ENCODE data around the gene MLYCD.

Gene MLYCD

GRCh38 chr16:83899978-83900377 lies 1.1 kb downstream of the MLYCD start:
- no peak for DNase-seq

DNA sequence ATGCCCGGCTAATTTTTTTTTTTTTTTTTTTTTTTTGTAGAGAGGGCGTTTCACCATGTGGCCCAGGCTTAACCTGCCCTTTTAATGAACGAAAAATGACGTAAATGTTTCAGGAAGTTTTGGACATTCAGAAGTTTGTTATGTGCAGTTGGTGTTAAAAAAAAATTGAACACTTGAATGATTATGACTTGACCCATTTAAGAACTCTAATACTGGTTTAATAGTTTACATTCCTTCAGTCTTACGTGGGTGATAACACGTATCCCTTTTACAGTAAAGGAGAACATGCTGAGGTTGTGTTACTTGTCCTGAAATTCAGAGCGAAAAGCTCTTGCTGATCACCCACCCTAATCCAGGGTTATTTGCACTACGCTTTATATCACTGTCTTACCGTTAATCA lies 1.7 kb downstream of the MLYCD start:
- no peak for DNase-seq

DNA sequence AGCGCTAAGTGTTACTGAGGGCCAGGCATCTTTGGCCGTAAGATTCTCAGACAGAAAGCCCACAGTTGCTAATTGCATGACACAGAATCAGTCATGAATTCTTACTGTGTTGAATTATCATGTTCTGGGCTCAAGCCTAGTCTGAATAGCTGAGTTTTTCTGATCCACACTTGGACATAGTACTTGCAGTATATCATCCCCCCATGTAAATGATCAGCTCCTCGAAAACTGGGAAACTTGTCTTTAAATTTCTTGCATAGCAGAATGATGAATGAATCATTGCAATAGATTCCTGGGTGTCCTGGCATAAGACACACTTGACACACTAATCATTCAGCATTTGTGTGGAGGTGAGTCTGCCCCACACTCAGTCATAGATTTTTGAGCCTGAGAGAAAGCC lies 2.2 kb downstream of the MLYCD start:
- no peak for DNase-seq

- DNase-seq: peak; percentile 38 to 53
Observed at GRCh38 chr16:83903751-83904150, 4.8 kb downstream of the MLYCD start.

DNA sequence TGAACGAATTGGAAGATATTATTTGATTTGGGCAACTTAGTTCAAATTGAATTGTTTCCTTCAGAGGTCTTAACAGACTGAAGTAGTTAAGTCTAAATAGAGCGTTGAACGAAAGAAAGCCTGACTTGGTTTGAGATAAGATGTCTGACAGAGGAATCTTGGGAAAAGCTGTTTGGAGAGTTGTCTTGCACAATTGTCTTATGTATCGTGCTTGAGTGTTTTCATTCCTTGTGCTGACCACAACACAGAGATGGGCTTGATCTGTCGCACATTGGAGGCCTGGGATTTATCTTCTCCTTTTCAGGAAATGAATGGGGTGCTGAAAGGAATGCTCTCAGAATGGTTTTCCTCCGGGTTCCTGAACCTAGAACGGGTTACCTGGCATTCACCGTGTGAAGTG lies 7.8 kb downstream of the MLYCD start:
- DNase-seq: no peak

- DNase-seq: no peak
Observed at GRCh38 chr16:83907111-83907510, 8.2 kb downstream of the MLYCD start.

GRCh38 chr16:83907631-83908250 lies 8.8 kb downstream of the MLYCD start:
- DNase-seq: peak; percentile 28 to 37

- no peak for DNase-seq
Observed at GRCh38 chr16:83908798-83909197, 9.9 kb downstream of the MLYCD start.

DNA sequence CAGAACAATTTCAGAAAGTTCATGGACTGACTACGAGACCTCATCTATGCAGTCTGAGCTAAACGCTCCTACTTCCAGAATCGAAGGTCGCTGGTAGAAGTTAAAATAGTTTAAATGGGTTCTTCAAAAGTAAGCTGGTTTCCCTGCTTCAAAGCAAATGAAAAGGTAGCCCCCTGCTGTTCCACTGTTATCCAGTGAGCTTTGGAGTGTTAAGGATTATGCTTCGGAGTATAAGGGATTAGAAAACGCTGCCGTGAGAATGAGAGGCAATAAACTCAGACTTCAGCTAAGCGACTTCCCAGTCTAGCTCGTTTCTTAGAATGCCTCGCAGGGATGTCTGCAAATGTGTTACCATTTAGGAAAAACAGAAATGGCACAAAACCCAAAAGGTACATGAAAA lies 12.4 kb downstream of the MLYCD start:
- DNase-seq: no peak

DNA sequence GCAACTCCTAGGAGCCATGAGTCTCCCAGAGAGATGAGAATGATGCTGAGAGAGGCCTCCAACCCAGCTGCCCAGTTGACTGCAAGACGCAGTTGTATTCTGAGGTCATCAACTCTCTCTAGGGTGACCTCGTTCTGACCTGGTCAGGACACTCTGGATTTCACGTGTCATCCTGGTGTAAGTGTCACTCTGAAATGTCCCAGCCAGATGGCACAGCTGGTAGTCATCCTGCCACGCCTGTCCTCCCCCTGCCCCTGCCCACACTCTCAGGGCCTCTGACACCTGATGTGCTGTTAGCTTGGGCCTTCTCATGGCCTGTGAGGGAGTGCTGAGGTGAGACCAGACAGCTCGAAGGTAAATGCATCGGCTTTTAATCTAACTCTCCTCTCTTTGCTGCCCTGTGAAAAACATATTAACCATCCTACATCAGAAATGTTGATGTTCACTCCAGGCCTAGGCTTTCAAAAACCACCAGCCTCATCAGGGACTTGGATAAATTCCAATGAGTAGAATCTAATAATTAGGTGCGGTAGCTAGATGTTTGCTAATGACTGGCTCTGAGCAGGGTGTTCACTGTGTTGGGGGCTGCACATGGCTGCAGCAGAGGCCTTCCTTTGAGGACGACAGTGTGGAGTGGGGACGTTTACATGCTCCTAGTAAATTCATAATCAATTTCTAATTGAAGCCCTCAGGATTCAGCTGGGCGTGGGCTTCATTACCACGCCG lies 13.8 kb downstream of the MLYCD start:
- DNase-seq: no peak

GRCh38 chr16:83913245-83913633 lies 14.3 kb downstream of the MLYCD start:
- no peak for DNase-seq

DNA sequence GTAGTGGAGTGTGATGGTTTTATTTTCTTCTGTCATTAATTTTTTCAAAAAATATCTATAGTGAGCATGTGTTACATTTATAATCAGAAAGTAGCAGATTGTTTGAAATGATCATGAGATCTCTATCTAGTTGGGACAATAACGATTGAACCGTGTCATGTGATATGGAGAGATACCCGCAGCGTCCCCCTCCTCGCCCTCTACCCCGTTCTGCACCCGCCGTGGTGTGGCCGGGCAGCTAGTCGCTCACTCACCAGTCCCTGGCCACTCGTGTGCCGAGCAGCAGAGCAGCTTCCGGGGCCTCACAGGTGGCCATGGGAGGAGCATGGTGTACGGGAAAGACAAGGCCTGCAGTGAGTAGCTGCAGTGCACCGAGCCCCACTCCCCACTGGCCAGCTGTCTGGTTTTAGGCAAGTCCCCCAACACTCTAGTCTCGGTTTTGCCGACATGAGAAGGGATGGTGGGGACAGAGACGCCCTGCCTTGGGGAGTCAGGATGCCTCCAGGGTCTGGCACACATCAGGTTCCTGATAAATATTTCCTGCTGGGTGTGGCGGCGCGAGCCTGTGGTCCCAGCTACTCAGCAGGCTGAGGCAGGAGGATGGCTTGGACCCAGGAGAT lies 15.3 kb downstream of the MLYCD start:
- DNase-seq: no peak

- DNase-seq: no peak
Observed at GRCh38 chr16:83915081-83915480, 16.2 kb downstream of the MLYCD start.

DNA sequence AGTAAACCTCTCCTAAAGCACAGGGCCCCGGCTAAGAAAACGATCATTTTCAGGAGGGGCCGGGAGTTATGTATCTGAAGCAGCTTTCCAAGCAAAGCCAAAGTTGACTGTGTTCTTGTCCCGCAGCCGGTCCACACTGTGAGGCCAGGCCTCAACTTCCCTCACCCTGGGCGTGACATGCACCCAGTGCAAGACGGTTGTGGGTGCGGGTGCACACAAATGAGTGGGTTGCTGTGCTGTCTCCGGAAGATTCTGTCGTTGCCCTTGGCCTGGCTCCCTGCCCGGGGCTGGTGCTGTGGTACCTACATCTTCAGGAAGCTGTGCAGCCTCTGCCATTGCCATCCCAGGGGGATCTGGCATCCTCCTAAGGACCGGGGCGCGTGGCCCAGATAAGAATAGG lies 16.6 kb downstream of the MLYCD start:
- DNase-seq: no peak

DNA sequence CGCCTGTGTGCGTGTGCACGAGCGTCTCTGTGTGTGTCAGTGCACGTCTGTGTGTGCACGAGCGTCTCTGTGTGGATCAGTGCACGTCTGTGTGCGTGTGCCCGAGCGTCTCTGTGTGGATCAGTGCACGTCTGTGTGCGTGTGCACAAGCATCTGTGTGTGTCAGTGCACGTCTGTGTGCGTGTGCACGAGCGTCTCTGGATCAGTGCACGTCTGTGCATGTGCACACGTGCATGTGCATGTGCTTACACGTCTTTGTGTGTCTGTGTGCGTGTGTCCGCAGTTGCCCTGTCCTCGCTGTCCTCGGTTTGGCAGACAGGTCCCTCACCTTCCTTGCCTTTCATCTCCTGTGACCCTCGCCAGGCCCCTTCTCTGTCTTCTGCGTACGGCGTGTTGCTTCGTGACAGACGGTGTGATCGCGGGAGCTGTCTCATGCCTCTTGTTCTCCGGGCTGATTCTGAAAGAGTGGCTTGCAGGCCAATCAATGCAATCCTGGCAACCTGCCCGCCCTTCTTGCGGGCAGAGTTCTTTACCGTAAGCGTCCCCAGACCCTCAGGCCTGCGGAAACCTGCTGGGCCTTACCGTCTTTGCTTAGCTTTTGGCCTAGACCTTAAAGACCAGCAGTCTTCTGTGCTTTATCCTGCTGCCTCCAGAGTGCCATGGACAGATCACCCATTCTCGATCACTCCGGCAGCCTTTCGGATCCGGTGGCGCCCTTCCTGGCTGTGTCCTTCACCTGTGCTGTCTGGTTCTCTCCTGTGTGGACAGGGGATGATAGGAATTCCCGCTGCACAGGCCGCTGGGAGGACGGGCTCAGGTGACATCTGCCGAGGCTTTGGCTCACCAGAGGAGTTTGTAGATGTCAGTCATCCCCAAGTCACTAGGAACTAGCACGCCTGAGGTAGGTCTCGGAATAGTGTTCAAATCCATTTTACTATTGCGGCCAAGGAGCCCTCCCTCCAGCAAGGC lies 18.5 kb downstream of the MLYCD start:
- DNase-seq: no peak

GRCh38 chr16:83920894-83921491 lies 22.1 kb downstream of the MLYCD start:
- no peak for DNase-seq

- DNase-seq: no peak
Observed at GRCh38 chr16:83923581-83924365, 24.9 kb downstream of the MLYCD start.

GRCh38 chr16:83924686-83925085 lies 25.8 kb downstream of the MLYCD start:
- no peak for DNase-seq

DNA sequence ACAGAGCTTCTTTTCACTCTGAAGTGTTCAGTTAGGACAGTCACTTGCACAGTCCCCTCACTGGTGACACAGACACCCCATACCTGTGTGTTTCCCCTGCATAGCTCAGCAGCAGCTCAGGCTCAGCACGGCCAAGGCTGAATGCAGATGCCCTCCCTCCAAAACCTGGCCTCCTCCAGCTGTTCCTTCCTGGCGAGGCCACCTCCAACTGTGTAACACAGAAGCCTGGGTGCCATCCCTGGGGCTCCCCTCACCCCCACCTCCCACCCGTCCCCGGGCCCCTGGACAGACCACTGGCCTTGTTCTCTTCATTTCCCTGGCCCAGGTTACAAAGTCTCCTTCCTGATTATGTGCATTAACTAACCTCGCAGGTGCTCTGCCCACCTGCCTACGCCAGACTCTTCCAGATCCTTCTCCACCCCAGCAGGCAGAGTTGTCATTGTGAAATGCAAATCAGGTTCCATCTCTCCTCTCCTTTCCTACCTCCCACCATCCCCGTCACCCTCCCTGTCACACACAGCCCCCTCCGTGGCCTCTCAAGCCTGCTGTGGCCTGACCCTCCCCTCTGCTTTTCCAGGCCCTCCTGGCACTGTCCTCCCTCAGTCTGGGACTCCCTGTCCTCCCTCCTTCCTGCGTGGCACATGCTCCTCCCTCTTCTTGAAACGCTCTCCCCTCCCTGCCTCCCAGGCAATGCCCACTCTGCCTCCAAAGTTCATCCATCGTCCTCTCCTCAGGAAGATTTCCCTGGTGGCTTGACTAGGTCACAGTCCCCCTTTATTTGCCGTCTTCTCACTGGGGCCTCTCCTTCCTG lies 26.4 kb downstream of the MLYCD start:
- peak in 1 of 2 experiments; percentile 27 for DNase-seq

- DNase-seq: no peak
Observed at GRCh38 chr16:83925957-83926725, 27.2 kb downstream of the MLYCD start.

All from NCI-H526 (cell line).